ENCODE data around the gene SOX8. TPM values are rescaled to one million over a fixed set of nuclear protein-coding genes. Genes with fewer than 3 reads are reported as not detected.

Gene SOX8
- polyA plus RNA-seq, 1 donor from 2014 or later, result 3.9 TPM

Other genes with a start within 250 kb of the SOX8 start
- gene CIAO3, start 240.8 kb upstream of the SOX8 start, polyA plus RNA-seq, result 57.8 and 62.4 TPM in 2 replicates
- 0.40 and 0.63 TPM in 2 replicates for gene MSLN, start 221.0 kb upstream of the SOX8 start, polyA plus RNA-seq
- gene RPUSD1, start 193.4 kb upstream of the SOX8 start, polyA plus RNA-seq, result 42.4 and 44.8 TPM in 2 replicates
- gene CHTF18, start 193.2 kb upstream of the SOX8 start, polyA plus RNA-seq, result 25.7 and 31.2 TPM in 2 replicates
- not detected in 2 replicates for gene GNG13, start 181.0 kb upstream of the SOX8 start, polyA plus RNA-seq
- gene LMF1, start 10.8 kb upstream of the SOX8 start, polyA plus RNA-seq, result 9.2 and 16.2 TPM in 2 replicates
- gene SSTR5, start 91.0 kb downstream of the SOX8 start, polyA plus RNA-seq, result not detected in 2 replicates
- gene C1QTNF8, start 114.5 kb downstream of the SOX8 start, polyA plus RNA-seq, result 0.79 TPM in 1 of 2 replicates, not detected in the other
- 27.7 and 35.7 TPM in 2 replicates for gene CACNA1H, start 171.3 kb downstream of the SOX8 start, polyA plus RNA-seq
- gene TPSG1, start 243.5 kb downstream of the SOX8 start, polyA plus RNA-seq, result not detected in 2 replicates
- not detected in 2 replicates for gene TPSB2, start 248.4 kb downstream of the SOX8 start, polyA plus RNA-seq

Data from neural cell (in vitro differentiated cells).